Dermis blood vessel endothelial cell (primary cell): ENCODE data around the gene COL9A3. TPM values are rescaled to one million over a fixed set of nuclear protein-coding genes. Genes with fewer than 3 reads are reported as not detected.

Source experiments
- DNase-seq: peaks from one replicate; pipeline ENCODE4 v3.0.0; 2010
- total RNA-seq: library from RNA; depleted of rRNA; stranded (reverse); fragments of >200 nt; gene quantifications from 2 replicates; pipeline ENCODE4 v1.2.3, GENCODE V29; 2014

Gene COL9A3
- total RNA-seq, 1 donor from 2014 or later = 1.9 TPM

DNA sequence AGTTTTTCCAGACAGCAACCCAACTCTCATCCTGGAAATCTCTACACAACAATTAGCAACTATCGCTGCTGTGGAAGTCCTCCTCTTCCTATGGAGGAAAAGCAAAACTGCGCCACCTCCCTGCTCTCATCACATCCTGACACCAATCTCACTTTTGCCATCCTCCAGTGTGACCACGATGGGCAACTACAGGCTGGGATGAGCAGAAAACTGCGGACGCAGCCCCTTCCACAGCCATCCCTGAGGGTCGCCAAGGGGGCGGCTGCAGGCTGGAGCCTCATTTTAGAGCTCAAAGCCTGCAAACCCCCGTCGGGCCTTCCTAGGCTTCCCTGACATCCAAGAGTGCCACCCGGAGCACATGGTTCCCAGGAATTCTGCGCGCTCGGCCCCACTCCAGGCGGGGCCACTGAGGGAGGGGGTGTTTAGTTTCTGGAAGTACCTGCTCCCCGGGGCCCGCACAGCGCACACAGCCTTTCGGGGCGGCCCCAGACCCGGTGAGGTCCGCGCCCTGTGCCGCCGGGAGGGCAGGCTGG is 43.6 kb downstream of the COL9A3 start:
- DNase-seq = peak; percentile 65

DNA sequence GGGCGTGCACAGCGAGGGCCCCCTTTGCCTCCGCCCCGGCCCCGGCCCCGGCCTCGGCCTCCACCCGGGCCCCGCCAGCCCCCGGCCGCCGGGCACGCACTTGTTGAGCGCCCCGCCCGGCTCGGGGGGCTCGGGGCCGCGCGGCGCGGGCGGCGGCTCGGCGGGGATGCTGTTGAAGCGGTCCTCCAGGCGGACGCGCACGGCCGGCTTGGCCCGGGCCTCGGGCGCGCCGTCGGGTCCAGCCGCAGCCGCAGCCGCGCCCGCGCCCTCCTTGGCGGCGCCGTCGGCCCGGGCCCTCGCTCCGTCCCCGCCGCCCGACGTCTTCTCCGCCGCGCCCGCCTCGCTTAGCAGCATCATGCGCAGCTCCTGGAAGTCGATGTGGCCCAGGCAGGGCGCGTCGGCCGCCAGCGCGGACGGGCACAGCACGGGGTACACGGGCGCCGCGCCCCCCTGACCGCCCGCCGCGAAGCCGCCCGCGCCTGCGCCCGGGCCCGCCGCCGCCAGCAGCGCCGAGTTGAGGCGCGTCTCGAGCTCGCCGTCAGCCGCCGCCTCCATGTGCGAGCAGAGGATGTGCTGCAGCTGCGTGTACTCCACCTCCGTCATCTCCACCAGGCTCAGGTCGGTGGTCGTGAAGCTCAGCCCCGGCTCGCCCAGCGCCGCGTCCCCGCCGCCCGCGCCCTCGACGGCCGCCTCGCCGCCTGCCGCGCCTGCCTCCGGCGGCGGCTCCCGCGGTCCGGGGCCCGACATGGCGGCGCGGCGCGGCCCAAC is 44.3 kb downstream of the COL9A3 start:
- DNase-seq = peak; percentile 42

DNA sequence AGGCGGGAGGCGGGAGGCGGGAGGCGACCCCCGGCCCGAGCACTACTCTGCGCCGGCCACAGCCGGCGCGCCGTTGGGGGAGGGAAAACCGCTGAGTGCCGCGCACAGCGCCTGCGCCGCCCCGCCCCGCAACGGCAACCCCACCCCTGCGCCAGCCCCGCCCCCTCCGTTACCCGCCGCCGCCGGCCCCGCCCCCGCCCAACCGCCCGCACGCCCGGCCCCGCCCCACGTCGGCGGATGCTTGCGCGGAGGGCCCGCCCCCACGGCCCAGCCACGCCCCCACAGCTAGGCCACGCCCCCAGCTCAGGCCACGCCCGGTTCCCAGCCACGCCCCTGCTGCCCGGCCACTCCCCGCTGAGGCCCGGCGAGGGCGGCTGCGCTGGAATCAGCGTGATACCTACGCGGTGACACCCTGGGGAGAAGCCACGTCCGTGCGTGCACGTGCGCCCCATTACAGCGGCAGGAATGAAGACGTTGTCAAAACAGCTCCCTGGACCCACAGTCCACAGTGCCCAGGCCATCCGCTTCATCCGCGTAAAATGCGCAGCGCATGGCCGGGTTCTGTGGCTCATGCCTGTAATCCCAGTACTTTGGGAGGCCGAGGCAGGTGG is 45.0 kb downstream of the COL9A3 start, which contains the start of gene TCFL5:
Gene TCFL5 (minus strand): TSS at position 97 of the 611 bp plus-strand sequence. CDS start 152 bp downstream, outside the sequence.
- DNase-seq = peak; percentile 94

DNA sequence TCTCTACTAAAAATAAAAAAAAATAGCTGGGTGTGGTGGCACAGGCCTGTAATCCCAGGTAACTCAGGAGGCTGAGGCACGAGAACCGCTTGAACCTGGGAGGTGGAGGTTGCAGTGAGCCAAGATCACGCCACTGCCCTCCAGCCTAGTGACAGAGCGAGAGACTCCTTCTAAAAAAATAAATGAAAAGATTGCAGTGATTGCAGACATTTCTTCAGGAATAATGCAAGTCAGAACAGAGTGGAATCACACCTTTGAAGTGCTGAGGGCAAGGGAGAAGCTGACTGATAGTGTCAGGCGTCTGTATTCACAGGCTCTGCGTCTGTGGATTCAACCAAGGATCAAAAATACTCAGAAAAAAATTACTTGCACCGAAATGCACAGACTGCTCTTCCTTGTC is 47.4 kb downstream of the COL9A3 start:
- DNase-seq = no peak

DNA sequence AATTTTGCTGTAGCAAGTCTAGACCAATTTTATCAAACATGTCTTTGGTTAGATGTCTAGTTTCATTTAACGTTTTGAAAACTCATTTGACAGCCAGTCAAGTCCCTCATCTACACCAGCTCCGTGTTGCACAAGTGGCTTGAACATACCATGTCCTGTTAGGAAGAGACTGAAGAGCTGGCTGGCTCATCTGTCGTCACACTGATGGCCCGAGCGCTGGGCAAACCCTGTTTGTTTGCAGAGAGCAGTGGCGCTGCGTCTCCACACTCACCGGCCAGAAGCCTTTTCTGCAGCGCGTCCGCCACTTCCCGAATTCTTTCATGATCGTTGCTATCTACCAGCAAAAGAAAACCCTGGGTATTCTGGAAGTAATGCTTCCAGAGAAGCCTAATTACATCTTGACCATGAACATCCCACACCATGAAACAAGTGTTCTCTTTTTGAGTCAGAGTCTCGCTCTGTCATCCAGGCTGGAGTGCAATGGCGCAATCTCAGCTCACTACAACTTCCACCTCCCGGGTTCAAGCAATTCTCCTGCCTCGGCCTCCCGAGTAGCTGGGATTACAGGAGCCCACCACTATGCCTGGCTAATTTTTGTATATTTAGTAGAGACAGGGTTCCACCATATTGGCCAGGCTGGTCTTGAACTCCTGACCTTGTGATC is 55.5 kb downstream of the COL9A3 start:
- no peak for DNase-seq

DNA sequence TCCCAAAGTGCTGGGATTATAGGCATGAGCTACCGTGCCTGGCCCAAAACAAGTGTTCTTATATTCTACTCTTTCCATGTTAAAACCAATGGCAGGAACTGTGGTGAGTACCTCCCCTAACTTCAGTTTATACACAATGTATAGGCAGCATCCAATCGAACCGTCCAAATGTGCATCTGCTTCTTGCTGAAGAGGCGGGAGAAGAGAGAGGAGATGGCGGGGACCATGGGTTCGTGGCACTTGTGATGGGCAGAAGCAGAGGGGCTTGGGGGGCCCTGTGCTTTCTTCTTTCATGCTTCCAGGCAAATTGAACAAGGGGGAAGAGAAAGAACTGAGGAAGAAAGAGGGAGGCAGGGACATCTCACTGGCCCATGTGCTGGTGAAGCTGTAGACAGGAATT is 56.0 kb downstream of the COL9A3 start:
- no peak for DNase-seq

DNA sequence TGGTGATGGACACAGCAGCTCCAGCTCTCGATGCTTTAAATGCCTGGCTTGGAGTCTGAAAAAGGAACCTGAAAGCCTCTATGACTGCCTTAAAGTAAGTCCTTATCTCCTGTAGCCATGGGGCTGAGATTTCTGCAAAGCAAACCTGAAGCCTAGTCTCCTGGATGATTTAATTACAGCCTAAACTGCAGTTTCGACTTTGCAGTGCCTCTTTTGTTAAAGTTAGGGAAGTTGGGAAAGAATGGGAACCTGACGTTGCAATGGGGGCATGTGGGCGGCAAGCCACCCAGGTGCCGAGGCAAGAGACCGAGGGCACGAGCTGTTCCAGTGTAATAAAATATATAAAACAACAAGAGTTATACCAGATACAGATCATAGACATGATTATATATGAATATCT is 56.4 kb downstream of the COL9A3 start:
- DNase-seq = no peak

DNA sequence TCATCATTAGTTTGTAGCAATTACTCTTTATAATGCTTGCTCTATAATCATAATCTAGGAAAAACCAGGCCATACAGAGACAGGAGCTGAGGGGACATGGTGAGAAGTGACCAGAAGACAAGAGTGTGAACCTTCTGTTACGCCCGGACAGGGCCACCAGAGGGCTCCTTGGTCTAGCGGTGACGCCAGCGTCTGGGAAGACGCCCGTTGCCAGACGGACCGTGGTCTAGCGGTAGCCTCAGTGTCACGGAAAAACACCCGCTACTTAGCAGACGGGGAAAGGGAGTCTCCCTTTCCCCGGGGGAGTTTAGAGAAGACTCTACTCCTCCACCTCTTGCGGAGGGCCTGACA is 56.8 kb downstream of the COL9A3 start:
- peak; percentile 72 for DNase-seq

DNA sequence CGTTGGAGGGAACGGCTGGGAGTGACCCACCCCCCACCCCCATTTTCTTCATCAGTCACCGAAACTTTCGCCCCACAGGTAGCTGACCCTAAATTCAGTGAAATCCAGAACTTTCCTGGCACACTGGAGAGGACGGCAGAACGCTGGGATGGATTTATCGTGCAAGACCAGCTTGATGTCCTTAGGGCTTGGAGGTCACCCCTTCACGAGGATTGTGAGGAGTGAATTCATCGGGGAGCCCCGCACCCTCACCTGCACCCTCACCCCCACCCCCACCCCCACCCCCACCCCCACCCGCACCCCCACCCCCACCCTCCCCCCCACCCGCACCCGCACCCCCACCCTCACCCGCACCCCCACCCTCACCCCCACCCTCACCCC is 58.1 kb downstream of the COL9A3 start:
- no peak for DNase-seq

DNA sequence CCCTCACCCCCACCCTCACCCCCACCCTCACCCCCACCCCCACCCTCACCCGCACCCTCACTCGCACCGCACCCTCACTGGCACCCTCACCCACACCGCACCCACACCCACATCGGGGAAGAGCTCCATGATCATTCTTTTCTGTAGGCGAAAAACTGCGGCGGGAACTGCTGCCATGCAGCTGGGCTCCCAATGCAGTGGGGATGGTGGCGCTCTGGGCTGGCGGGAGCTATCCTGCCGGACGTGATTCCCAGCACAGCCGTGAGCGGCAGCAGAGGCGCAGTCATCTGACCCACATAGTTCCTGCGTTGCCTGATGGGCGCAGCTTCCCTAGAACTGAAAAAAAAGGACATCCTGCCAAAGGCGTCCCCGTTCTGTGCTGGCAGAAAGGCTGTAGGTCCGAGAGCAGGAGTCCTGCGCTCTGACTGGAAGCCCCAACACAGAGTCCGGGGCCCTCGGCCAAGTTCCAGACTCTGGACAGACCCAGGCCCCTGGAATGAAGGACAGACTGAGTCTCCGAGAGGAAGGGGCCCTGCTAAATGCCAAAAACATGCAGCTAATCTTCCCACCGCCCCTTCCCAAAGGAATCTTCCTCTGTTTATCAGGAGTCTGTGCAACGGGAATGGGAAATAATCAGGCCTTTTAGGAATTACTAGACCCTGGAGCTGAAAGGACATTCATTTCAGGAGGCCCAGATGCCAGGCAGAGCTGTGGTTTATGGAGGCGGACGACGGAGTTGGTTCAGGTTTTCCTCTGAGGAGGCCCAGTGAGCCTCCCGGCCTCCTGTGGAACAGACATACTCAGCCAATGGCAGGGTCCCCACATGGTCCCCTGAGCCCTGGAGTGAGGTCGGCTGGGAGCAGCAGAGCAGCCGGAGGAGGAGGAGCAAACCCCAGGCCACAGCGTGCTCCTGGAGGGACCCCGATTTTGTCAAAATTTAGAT is 58.8 kb downstream of the COL9A3 start:
- peak; percentile 93 for DNase-seq

DNA sequence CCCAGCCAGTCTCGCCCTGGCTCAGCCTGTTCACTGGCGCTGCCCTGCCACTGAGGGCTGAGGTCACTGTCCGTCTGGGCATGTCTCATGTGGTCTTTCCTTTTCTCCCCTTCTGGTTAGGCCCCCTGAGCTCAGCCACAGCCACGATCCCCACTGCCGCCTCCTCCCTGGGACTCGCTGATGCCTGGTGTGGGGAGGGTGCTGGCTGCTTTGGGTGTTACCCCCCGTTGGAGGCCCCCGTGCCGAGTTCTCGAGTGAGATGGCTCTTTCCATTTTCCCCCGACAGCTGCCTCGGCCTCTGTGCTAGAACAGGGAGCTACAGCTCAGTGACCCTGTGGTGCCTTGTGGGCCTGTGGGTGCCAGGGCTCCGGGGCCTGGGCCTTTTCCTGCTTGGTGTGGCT is 59.7 kb downstream of the COL9A3 start:
- DNase-seq = no peak

DNA sequence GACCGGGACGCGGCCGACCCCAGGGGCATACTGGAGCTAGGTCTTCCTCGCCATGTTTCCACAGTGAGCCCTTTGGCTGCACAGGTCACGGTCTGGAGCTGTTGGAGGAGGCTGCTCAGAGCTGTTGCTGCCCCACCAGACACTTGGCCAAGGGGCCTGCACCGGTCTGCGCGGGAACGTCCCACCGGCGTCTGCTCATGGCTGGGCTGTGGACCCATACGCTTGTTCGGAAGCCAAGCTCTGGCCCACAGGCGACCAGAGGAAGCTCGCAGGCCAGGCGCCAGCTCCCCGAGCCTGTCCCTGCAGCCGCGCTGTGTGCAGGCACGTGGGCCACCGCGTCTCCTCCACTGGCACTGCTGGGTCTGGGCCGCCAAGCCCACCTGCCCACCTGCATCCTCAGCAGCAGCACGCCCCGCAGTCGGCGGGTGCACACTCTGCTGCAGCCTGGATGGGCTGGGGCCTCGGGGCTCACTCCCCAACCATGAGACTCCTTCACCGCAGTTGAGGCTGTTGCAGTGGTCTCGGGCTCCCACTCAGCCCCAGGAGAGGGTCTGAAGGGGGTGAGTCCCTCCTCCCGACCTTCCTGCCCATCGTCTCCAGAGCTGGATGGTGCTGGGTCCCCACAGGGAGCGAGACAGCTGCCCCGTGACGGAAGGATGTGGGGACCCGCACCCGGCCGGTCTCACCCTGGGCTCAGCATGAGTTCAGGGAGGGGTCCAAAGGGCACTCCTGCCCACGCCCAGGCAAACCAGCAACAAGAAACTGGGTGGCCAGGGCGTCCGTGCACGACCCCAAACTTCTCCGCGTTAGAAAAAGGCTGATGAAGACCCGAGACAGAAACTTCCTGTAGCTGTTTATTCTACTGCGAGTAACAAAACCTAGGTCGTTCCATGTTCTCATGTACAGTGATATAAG is 60.3 kb downstream of the COL9A3 start:
- DNase-seq = peak; percentile 93

DNA sequence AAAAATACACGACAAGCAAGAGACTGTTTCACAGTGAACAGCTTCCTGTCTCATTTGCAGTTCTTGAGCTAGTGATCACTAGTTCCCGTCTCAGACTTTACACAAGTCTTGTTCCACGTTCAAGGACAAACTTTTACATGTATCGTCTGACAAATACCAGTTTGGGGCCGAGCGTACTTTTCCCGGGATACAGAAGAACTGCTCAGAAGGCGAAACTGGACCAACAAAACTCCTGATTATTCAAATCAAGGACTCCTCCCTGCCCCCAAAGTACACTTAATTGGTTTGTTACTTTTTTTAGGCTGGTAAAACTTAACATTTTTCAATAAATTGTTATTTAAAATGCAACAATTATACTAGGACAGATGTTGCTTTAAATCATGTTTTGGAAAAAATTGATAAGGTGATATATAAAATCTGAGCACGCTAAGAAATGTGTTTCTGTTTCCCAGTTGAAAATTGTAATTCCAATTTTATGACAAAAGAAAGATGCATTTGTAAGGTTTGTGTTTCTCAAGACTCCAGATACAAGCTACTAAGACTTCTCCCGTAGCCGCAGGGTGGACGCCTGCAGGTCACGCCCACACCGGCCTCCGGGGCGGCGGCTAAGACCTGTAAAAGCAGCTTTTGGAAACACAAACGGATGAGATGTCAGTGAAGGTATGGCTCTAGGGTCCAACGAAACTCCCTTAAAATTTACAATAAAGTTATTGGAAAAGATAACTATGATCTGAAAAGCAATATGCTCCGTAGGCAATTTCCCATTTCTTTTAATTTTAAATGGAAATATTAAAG is 61.6 kb downstream of the COL9A3 start:
- DNase-seq = no peak

DNA sequence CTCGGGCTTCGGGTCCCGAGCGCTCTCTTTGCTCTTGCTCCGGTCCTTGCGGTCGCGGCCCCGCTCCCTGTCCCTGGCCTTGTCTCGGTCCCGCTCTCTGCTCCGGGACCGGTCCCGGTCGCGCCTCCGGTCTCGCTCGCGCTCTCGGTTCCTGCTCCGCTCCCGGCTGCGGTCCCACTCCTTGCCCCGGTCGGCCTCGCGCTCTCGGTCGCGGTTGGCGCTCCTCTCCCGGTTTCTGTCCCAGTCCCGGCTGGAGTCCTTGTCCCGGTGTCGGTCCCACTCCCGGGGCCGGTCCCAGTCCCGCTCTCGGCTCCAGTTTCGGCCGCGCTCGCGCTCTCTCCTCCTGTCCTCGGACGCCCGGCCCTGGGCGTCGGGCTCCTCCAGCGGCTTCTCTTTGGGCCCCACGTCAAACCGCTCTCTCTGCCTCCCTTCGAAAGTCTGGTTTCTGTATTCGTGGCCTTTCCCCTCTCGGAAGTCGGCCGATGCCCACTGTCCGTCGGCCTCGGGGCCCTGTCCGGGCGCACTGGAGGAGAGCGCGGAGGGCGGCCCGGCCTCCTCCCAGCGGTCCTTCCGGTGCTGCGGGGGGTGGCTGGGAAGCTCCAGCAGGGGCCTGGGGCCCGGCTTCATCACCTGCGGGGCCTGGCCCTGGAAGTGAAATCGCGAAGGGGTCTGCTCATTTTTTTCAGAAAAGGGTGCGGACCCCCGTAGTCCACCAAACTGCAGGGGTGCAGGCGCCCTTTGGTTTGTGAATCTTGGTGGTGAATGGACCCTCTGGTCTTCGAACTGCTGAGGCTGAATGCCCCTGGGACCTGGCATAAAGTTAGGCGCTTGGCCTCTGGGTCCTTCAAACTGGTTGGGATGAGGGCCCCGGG is 62.7 kb downstream of the COL9A3 start:
- DNase-seq = no peak

DNA sequence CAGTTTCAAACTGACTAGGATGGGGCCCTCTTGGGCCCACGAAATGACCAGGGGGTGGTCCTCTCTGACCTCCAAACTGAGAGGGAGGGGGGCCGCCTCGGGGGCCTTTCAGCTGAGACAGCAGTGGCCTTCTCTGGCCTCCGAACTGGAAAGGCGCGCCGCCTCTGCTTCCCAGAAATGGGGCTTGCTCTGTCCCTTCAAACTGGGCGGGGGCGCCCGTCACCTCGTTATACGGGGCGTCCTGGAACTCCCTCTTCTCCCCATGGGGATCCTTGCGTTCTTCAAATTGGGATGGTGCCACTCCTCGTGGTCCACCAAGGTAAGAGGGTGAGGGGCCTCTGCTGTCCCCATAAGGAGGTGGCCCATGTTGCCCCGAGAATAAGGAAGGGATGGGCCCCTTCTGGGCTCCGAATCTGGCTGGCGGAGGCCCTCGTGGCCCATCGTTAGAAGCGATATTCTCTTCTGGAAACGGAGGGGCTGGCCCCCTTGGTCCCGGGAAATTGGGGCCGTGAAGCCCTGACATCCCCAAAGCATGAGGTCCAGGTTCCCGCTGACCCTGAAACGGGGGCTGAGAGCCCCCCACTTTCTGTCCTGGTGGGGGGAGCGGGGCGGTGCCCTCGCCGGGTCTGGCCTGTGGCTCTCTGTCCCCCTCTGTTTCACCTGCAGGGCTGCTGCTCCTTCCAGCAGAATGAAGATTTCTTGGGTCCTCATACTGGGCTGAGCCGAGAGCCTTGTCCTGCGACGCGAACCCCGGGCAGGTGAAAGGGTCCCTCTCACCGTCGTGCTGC is 63.5 kb downstream of the COL9A3 start:
- no peak for DNase-seq

DNA sequence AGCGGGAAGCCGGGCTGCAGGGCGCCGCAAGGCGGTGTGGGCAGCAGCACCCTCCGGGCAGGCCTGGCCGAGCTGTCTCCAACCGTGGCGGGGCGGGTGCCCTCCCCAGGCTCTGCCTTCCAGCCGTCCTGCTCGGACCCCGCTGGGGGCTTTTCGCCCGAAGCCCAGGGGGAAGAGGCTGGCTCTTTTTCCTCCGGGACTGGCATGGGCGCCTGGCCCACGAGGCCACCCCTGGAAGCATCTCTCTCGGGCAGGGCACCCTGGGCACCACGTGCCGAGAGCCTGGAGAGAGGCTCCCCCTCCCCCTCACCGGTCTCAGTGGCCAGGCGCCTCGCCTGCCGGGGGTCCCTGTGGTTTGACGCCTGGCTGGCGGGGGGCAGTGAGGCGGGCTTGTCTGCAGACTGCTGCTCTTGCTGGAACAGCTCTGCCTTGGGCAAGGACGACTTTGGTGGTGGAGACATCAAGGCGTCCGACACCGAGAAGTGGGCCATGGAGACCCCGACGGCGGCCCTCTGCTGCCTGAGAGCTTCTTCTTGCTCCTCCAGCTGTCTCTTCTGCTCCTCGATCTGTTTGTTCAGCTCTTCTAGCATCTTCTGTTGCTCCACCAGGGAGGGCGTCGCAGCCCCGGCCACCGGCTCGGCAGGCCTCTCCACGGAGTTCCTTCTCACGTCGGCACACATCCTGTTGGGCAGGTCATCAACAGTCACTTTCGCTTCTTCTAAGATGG is 64.2 kb downstream of the COL9A3 start:
- no peak for DNase-seq

DNA sequence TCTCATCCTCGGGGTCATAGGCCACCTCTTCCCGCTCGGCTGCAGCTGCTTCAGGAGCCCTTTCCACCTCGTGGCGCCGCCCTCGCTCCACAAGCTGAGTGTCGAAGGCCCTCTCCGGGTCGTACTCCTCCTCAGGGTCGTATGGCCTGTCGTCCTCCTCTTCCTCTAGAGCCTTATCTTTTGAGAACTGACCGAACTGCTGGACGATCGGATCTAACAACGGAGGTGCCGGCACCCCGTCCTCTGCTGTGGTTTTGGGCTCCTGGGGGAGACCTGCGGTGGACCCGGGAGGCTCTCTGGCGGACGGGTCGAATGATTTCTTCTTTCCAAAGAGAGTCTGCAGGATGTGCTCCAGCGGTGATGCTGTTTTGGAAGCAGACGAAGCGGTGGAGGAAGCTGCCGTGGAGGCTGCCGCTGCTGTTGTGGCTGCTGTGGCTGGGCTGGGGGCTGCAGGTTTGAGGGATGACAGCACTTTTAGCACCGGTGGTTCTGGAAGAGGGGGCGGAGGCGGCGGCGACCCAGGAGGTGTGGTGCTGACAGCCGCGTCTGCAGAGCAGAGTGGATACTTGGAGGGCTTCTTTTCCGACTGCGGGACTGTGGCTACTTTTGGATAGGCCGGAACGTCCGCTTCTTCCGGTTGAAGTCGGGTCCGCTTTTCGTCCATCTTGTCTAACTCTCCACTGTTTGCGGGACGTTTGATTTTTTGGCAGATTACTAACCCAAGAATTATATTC is 65.0 kb downstream of the COL9A3 start:
- no peak for DNase-seq
